Pancreas (tissue), 10 donors: ENCODE measurements around the gene MB. TPM values are rescaled to one million over a fixed set of nuclear protein-coding genes. Genes with fewer than 3 reads are reported as not detected.

Experiments used
- ATAC-seq, 4 donors: fragments of 200-7000 bp; cut with Tn5 transposase; one replicate each; pipeline versions ENCODE4 v1.8.0 to v1.9.1; 2020; ENCODE audit warnings: mild to moderate bottlenecking in 4 of 4, moderate library complexity in 4 of 4
- DNase-seq, 6 donors: peaks; one replicate each; pipeline ENCODE4 v3.0.0-alpha.2; 2020
- FAIRE-seq: peaks from 2 replicates; lab custom pipeline; 2012; peaks lifted over from hg19 to GRCh38; lab: Jason Lieb, UNC
- H3K27ac ChIP-seq, 4 donors: fragments of 200-600 bp; sonication (generic); 1 replicate in 3 of 4; 2 replicates in 1 of 4; pipeline versions ENCODE4 v1.5.0 to v1.8.0; 2020
- H3K27me3 ChIP-seq, 4 donors: fragments of 200-600 bp; one replicate each; pipeline ENCODE4 v1.8.0; 2021
- H3K36me3 ChIP-seq, 3 donors: fragments of 200-600 bp; sonication (generic) in 1 of 3; one replicate each; pipeline versions ENCODE4 v1.5.0 to v1.8.0; 2020 to 2021
- H3K4me1 ChIP-seq, 3 donors: fragments of 200-600 bp; one replicate each; pipeline ENCODE4 v1.8.0; 2021
- H3K4me3 ChIP-seq, 4 donors: fragments of 200-600 bp; sonication (generic) in 2 of 4; one replicate each; pipeline versions ENCODE4 v1.5.0 to v1.8.0; 2020 to 2021
- H3K9me3 ChIP-seq, 4 donors: fragments of 200-600 bp; one replicate each; pipeline ENCODE4 v1.8.0; 2021
- WGBS, 2 donors: extraction: QIAGEN DNeasy Blood & Tissue Kit; methylation state at CpG; one replicate each; pipeline ENCODE4 v1.1.7; 2013; 5-methylcytosine and 5-hydroxymethylcytosine counted together
- intact Hi-C, 3 donors: fragments of 100-400 bp; cut with DNase I; formaldehyde crosslinking; loops; one replicate each; pipeline versions ENCODE4 v1.11.1 to v1.14.2; 2022
- polyA plus RNA-seq, 2 donors: library from polyadenylated mRNA; stranded (reverse); fragments of 200-250 nt; gene quantifications; one replicate each; pipeline ENCODE4 v1.2.3, GENCODE V29; 2013
- total RNA-seq, 6 donors: library from RNA; stranded (reverse); fragmentation: NEBNext Ultra II Directional in 4 of 6; extraction: Animal tissue kit (Norgen Biotek cat#: 25700) in 4 of 6; gene quantifications; one replicate each; pipeline versions ENCODE4 v1.2.1 to v1.2.4, GENCODE V29; 2021 to 2023
- TF ChIP-seq, protein P1 (sequence below), 4 donors: fragments of 200-600 bp; sonication (generic) in 3 of 4; IDR thresholded peaks; one replicate each; pipeline versions ENCODE4 v1.5.0 to v1.8.0; 2021; ENCODE audit warnings: antibody characterized with exemption in 4 of 4
- donor health status: healthy with polysubstance abuse.
- donor health status: DM: no; HTN: no; CAD: no; lungs with moderate emphysema.
- donor health status: DM: no; HTN: no; CAD: no.
- donor health status: control.
- donor health status: control.
- donor health status: Bipolar disorder and iron deficiency.
- donor health status: DM: yes; HTN: yes; CAD: no.
- donor health status: DM: no; HTN: no; CAD: no.
- donor health status: DM: no; HTN: no; CAD: no.
- donor health status: DM: yes; HTN: yes; CAD: no.

Gene MB
- total and polyA plus RNA-seq, 8 donors, result 0.46 to 6.6 (median 1.2) TPM; not detected in 2

DNA sequence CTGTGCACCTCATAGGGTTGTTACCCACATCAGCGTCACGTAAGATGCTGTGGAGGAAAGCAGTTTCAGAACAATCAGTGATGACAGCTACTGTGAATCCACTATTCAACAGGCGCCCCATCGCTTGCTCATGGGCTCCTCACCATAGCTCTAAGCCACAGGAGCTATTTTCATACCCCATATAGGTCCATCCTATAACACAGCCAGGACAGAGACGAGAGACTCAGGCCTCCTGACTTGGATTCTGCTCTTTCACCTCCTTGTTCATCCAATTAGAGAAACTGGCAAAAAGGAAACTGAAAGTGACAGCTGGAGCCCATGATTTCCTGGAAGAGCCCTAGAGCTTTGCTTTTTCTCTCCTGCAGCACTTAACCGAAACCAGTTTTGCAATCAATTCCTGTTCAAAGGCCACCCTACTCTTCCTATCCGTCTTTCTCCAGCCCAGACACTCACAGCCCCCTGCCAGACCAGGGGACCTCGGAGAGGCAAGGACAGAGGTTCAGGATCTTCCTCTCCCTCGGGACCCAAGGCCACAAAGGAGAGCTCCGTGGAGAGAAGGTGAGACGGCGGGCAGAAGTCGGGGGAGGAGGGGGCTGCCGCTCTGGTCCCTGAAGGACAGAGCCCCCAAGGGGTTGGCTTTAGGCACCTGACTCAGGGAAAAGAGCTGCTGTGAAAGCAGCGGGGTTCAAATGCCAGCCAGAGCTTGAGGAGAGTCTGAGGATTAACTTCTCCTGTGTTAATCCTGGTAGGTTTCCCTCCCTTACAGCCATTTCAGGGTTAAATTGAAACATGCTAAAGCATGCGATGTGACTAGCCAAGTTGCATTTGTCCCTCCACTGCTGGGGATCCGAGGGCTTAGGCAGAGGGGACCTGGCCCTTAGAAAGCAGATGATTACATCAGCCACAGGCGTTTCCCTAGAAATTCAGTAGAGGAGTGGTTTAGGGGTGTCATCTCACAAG is 31.2 kb upstream of the MB start, which contains the start of gene APOL6:
Gene APOL6, plus strand, starts transcription at position 381 of the 960 bp plus-strand sequence. CDS start 7,980 bp downstream, outside the sequence.
- no peaks in the 10 kb centered on the region for H3K9me3 ChIP-seq
- WGBS, 2 donors, result 21 to 24% methylated on average over 18 of the region's 18 CpGs
- intact Hi-C loops, result no loop called here
- H3K27ac ChIP-seq, result peak within 1 kb of the TSS; percentile 36 to 92 (median 79)
- no peak for DNase-seq
- TF ChIP-seq, protein P1, sequence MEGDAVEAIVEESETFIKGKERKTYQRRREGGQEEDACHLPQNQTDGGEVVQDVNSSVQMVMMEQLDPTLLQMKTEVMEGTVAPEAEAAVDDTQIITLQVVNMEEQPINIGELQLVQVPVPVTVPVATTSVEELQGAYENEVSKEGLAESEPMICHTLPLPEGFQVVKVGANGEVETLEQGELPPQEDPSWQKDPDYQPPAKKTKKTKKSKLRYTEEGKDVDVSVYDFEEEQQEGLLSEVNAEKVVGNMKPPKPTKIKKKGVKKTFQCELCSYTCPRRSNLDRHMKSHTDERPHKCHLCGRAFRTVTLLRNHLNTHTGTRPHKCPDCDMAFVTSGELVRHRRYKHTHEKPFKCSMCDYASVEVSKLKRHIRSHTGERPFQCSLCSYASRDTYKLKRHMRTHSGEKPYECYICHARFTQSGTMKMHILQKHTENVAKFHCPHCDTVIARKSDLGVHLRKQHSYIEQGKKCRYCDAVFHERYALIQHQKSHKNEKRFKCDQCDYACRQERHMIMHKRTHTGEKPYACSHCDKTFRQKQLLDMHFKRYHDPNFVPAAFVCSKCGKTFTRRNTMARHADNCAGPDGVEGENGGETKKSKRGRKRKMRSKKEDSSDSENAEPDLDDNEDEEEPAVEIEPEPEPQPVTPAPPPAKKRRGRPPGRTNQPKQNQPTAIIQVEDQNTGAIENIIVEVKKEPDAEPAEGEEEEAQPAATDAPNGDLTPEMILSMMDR (IDR thresholded peaks at IDR 0.05), result no peak
- no peaks in the 10 kb centered on the region for H3K27me3 ChIP-seq
- peak; percentile 55 to 86 (median 82) for ATAC-seq
- H3K36me3 ChIP-seq, result no peaks in the 10 kb centered on the region
- FAIRE-seq, result peak; percentile 75
- H3K4me1 ChIP-seq, result peaks cover 0 to 9% (median 4%) of the 10 kb centered on the region in 3 donors
- peak within 1 kb of the TSS; percentile 33 to 71 (median 46) for H3K4me3 ChIP-seq

DNA sequence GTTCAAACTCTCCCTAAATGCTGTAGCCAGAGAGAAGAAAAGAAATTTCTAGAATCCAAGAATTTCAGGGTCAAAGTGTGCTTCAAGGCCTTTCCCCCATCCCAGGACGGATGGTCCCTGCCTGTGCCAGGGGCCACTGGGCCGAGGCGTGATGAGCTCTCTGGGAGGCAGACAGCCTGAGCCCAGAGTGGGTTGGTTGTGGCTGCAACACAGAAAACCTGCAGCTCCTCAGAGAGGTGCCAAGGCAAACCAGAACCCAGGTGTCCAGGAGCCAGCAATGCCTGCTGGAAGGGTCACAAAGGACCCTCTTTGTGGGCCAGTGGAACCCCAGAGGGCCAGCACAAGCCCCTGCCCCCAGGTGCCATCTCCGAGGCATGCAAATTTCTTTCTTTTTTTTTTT is 28.5 kb upstream of the MB start:
- Histone ChIP-seq H3K27me3 (no peaks in the 10 kb centered on the region), H3K4me1 (peaks cover 0 to 9% (median 4%) of the 10 kb centered on the region in 3 donors), H3K36me3 (no peaks in the 10 kb centered on the region), H3K27ac (no peak overlapping the region), H3K9me3 (no peaks in the 10 kb centered on the region), H3K4me3 (no peak overlapping the region)
- ATAC-seq (no peak), FAIRE-seq (no peak), DNase-seq (no peak)
- TF ChIP-seq, protein P1 (IDR thresholded peaks at IDR 0.05), result no peak
- intact Hi-C loops, result no loop called here
- WGBS, 2 donors, result 85 to 88% methylated on average over 4 of the region's 4 CpGs

DNA sequence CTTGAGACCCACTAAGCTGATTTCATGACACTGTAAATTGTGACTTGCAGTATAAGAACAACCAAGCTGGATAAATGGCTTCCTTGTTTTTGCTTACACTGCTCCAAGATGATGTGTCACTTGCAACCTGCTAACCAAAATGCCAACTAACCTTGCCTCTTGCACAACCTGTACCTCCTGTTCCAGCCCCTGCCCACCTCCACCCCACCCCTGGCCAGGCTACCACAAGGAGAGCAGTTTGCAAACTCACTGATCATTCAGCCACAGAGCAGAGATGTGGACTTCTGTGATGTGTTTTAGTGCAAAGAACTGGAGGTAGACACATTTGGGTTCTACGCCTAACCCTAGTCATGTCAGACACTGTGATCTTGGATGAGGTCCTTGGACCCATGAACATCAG is 26.9 kb upstream of the MB start:
- Histone ChIP-seq H3K4me1 (peaks cover 0 to 9% (median 0%) of the 10 kb centered on the region in 3 donors), H3K4me3 (no peak overlapping the region), H3K9me3 (no peaks in the 10 kb centered on the region), H3K27me3 (no peaks in the 10 kb centered on the region), H3K36me3 (no peaks in the 10 kb centered on the region), H3K27ac (no peak overlapping the region)
- ATAC-seq (no peak), DNase-seq (no peak), FAIRE-seq (no peak)
- intact Hi-C loops, result no loop called here
- TF ChIP-seq, protein P1 (IDR thresholded peaks at IDR 0.05), result no peak
- WGBS, 2 donors, result 92 to 100% methylated on average over 1 of the region's 1 CpG

DNA sequence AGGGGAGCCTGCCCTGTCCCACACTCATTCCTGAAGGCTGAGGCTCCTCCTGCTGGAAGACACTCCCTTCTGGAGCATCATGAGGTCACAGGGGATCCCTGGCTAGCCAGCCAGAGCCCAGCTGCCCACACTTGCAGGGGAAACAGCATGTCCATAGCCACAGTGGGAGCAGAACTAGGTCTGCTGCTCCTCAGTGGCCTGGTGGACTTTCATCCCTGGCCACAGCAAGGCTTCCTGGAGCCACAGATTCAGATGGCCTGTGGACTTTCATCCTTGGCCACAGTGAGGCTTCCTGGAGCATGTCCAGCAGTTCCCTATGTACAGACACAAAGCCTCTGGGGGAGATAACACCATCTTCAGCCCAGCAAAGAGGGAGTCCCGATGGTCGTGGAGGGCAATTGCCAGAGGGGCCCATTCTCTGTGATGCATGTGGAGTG is 25.2 kb upstream of the MB start:
- intact Hi-C loops, result no loop called here
- H3K36me3 ChIP-seq, result no peaks in the 10 kb centered on the region
- no peak for ATAC-seq
- no peaks in the 10 kb centered on the region for H3K27me3 ChIP-seq
- 25 to 55% methylated on average over 2 of the region's 2 CpGs for WGBS, 2 donors
- H3K27ac ChIP-seq, result no peak overlapping the region
- no peak for FAIRE-seq
- no peaks in the 10 kb centered on the region for H3K9me3 ChIP-seq
- DNase-seq, result no peak
- peaks cover 0 to 4% (median 0%) of the 10 kb centered on the region in 3 donors for H3K4me1 ChIP-seq
- TF ChIP-seq, protein P1 (IDR thresholded peaks at IDR 0.05), result no peak
- no peak overlapping the region for H3K4me3 ChIP-seq
